IPS-20b (cell line): Measurements from ENCODE around the gene ROPN1L.

ENCODE experiments used
- H3K27ac ChIP-seq: one replicate; pipeline ENCODE4 v1.5.1; 2013; ENCODE audit warnings: low read length
- H3K27me3 ChIP-seq: 2 replicates; pipeline ENCODE4 v1.6.1; 2013; ENCODE audit warnings: mild to moderate bottlenecking, low read length, inconsistent platforms; ENCODE audit not compliant: insufficient read depth
- H3K36me3 ChIP-seq: 2 replicates; pipeline ENCODE4 v1.6.1; 2013; ENCODE audit warnings: low read depth, mild to moderate bottlenecking, inconsistent platforms, low read length, moderate library complexity; ENCODE audit not compliant: insufficient read depth
- H3K4me1 ChIP-seq: 2 replicates; pipeline ENCODE4 v1.6.1; 2013; ENCODE audit warnings: mild to moderate bottlenecking, control low read depth, inconsistent platforms, low read length, moderate library complexity; ENCODE audit not compliant: insufficient read depth
- H3K4me3 ChIP-seq: 2 replicates; pipeline ENCODE4 v1.5.1; 2013; ENCODE audit warnings: mild to moderate bottlenecking, low read length, inconsistent platforms
- H3K9ac ChIP-seq: 2 replicates; pipeline ENCODE4 v1.6.1; 2013; ENCODE audit warnings: low read depth, mild to moderate bottlenecking, inconsistent platforms, low read length, moderate library complexity
- H3K9me3 ChIP-seq: 2 replicates; pipeline ENCODE4 v1.6.1; 2013; ENCODE audit warnings: mild to moderate bottlenecking, low read depth, low read length, inconsistent platforms; ENCODE audit not compliant: insufficient read depth

ROPN1L gene

DNA sequence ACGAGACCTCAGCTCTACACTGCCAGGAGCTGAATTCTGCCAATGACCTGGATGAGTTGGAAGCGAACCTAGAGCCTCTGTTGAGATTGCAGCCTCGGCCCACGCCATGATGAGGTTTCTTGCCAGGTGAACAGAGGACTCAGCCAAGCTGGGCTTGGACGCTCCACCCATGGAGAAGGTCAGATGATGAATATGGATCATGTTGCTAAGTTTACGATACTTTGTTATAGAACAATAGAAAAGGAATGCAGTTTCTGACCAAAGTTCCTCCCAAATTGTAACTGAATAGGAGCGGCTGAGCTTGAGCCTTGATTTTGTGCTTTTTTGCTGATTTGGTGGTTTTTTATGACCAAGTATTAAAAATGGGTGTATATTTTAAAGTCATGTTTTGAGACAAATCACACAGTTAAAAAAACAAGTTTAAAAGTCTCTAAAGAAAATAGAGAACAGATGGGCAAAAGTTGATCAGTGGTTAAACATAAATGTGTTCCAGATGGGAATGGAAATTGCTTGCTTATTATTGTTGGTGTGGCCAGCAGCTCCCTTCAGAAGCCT is 32.9 kb downstream of the ROPN1L start:
- no peaks in the 10 kb centered on the region for H3K36me3 ChIP-seq
- H3K27ac ChIP-seq = no peak overlapping the region
- H3K4me3 ChIP-seq = no peak overlapping the region
- H3K9me3 ChIP-seq = peaks cover 5% of the 10 kb centered on the region; the same call in 1 of the 2 replicates
- H3K27me3 ChIP-seq = 0 out of 2 replicates have a peak, but pooled peaks cover 5% of the 10 kb centered on the region
- no peak overlapping the region for H3K9ac ChIP-seq
- peaks cover 8% of the 10 kb centered on the region for H3K4me1 ChIP-seq

DNA sequence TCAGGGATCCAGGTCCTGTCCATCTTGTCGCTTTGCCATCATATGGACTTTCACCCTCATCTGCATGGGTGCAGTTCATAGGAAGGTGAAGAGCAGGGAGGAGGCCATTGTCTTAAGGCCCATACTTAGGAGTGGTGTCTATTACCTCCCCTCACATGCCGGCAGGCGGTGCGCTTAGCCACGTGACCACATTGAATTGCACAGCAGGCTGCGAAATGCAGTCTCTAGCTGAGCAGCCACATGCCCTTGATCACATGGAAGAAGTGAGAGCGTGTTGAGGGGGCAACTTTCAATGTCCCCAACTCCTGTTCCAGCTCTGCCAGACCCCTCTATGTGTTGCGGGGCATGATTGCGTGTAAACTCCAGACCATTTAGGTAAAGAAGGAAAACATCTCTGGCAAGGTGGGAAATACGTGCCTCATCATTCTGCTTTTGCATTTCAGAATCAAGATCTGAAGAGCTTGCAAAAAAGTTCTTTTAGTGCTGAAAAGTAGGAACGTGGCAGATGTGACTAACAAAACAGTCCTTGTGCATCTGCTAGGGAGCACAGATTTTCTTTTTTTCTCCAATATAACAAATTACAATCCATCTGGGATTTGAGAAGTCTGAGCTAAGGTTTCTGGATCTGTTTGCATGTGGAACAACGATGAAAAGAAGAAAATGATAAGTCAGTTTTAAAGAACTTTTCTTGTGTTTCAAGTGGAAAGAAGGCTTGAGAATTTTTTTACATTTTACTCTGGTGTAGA is 34.4 kb downstream of the ROPN1L start:
- H3K9me3 ChIP-seq = peaks cover 5% of the 10 kb centered on the region; the same call in 1 of the 2 replicates
- H3K4me1 ChIP-seq = peaks cover 13% of the 10 kb centered on the region
- no peaks in the 10 kb centered on the region for H3K36me3 ChIP-seq
- no peak overlapping the region for H3K9ac ChIP-seq
- H3K27me3 ChIP-seq = 0 out of 2 replicates have a peak, but pooled peaks cover 6% of the 10 kb centered on the region
- no peak overlapping the region for H3K27ac ChIP-seq
- no peak overlapping the region for H3K4me3 ChIP-seq

DNA sequence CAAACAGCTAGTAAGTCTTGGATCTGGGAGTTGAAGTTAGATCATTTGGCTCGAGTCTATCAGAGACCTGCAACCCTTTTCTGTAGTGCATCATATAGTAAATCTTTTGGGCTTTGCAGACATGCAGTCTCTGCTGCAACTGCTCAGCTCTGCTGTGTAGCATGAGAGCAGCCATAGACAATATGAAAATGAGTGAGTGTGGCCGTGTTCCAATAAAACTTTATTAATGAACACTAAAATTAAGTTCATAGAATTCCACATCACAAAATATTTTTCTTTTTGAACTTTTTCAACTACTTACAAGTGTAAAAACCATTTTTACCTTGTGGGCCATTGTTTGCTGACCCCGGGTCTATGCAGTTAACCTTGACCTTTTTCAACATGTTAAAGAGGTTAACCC is 35.2 kb downstream of the ROPN1L start:
- Histone ChIP-seq H3K9ac (no peak overlapping the region), H3K36me3 (no peaks in the 10 kb centered on the region)

DNA sequence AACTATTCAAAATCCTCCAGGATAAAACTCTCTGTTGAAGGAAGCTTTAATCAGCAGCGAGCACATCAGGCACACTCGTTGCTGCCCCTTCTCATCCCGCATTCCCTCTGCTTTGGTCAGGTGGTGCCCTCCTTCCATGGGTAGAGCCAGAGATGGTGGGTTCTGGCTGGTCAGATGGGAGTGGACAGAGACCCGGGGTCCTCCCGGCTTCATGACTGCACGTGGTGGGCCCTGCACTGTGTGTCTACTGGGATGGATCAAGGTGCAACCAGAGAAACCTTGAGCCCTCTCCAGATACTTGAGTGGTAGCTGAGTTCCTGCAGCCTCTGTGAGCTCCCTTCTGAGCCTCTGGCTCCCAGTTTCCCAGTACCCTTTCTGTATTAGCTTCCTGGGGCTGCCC is 36.3 kb downstream of the ROPN1L start:
- Histone ChIP-seq H3K36me3 (no peaks in the 10 kb centered on the region), H3K4me3 (no peak overlapping the region), H3K9me3 (peaks cover 5% of the 10 kb centered on the region; the same call in 1 of the 2 replicates), H3K4me1 (peaks cover 19% of the 10 kb centered on the region), H3K27me3 (peaks cover 6% of the 10 kb centered on the region; the same call in 1 of the 2 replicates), H3K27ac (no peak overlapping the region), H3K9ac (no peak overlapping the region)

More for the DNA sequence above, 35.2 kb downstream of the ROPN1L start:
- peaks cover 5% of the 10 kb centered on the region; the same call in 1 of the 2 replicates for H3K9me3 ChIP-seq
- 0 out of 2 replicates have a peak, but pooled peaks cover 6% of the 10 kb centered on the region for H3K27me3 ChIP-seq
- H3K27ac ChIP-seq = no peak overlapping the region
- H3K4me3 ChIP-seq = no peak overlapping the region
- H3K4me1 ChIP-seq = peaks cover 19% of the 10 kb centered on the region

DNA sequence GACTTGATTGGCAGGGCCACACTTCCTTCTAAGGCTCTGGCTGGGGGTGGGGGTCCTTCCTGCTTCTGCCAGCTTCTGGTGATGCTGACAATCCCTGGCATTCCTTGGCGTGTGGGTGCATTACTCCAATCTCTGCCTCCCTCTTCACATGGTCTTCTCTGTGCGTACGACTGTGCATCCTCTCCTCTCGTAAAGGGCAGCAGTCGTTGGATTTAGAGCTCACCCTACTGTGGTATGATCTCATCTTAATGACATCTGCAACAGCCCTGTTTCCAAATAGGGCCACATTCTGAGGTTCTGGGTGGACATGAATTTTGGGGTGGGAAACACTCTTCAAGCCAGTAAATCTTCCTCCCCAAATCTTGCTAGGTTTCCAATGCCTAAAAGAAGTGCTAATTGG is 36.8 kb downstream of the ROPN1L start:
- H3K4me1 ChIP-seq = peaks cover 19% of the 10 kb centered on the region
- H3K27me3 ChIP-seq = peaks cover 6% of the 10 kb centered on the region; the same call in 1 of the 2 replicates
- no peaks in the 10 kb centered on the region for H3K36me3 ChIP-seq
- no peak overlapping the region for H3K4me3 ChIP-seq
- H3K9me3 ChIP-seq = peaks cover 5% of the 10 kb centered on the region; the same call in 1 of the 2 replicates
- no peak overlapping the region for H3K27ac ChIP-seq
- H3K9ac ChIP-seq = no peak overlapping the region

DNA sequence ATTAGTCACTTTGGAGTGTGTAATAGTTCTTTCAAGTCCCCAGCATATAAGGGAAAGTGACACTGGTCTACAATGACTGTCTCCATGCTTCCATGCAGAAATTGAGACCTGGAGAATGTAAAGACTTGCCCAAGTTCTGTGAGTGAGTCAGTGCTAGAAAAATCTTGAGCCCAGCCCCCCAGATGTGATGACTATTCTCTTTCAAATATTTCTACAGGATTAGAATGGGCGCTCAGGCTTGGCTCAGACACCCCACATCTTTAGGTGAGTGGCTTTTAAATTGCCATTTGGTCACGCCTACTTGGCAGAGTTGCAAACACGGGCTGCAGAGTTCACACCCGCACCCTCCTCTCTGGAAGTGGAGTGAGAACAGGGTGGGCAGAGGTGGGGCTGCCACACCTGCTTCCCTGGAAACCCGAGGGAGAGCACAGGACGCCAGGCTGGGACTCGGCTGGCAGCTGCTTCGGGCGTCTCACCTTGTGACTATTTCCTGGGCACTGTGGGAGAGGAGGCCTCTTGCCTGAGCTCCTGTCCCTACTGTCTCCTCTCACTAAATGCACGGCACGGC is 37.6 kb downstream of the ROPN1L start:
- Histone ChIP-seq H3K36me3 (no peaks in the 10 kb centered on the region), H3K4me3 (no peak overlapping the region), H3K4me1 (peaks cover 19% of the 10 kb centered on the region), H3K9me3 (peaks cover 5% of the 10 kb centered on the region; the same call in 1 of the 2 replicates), H3K9ac (no peak overlapping the region), H3K27ac (no peak overlapping the region), H3K27me3 (peaks cover 6% of the 10 kb centered on the region; the same call in 1 of the 2 replicates)

DNA sequence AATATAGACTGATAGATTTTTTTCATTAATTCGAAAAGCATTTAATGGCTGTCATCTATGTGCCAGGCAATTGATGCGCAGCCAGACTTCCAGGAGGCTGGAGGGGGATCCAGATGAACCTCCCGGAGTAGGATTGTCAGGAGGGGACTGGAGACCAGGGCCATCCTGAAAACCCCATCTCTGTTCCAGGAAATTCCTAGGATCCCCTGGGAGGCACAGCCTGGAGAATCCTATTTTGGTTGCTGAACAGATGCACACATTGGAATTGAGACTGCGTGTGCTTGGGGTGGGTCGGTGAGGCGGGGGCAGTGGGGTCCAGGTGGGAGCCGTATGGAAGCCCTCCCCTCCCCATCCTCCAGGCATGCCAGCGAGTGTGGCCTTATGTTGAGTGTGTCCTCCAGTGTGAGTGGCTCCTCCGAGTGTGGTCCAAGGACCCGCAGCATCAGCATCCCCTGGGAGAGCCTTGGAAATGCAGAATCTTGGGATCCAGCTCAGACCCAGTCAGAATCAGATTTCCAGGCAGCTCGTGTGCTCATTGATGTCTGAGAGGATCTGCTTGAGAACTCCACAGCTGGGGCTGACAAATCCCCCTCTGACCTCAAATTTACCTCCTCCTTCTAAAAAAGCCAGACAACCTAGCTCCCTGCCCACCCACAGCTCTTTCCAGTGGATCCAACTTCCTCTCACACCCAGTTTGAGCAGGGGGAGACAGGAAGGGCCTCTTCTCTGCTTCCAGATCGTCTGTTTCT is 38.7 kb downstream of the ROPN1L start:
- Histone ChIP-seq H3K4me3 (no peak overlapping the region), H3K9me3 (no peaks in the 10 kb centered on the region), H3K36me3 (no peaks in the 10 kb centered on the region), H3K27me3 (peaks cover 6% of the 10 kb centered on the region; the same call in 1 of the 2 replicates), H3K4me1 (peaks cover 19% of the 10 kb centered on the region), H3K27ac (no peak overlapping the region), H3K9ac (no peak overlapping the region)

DNA sequence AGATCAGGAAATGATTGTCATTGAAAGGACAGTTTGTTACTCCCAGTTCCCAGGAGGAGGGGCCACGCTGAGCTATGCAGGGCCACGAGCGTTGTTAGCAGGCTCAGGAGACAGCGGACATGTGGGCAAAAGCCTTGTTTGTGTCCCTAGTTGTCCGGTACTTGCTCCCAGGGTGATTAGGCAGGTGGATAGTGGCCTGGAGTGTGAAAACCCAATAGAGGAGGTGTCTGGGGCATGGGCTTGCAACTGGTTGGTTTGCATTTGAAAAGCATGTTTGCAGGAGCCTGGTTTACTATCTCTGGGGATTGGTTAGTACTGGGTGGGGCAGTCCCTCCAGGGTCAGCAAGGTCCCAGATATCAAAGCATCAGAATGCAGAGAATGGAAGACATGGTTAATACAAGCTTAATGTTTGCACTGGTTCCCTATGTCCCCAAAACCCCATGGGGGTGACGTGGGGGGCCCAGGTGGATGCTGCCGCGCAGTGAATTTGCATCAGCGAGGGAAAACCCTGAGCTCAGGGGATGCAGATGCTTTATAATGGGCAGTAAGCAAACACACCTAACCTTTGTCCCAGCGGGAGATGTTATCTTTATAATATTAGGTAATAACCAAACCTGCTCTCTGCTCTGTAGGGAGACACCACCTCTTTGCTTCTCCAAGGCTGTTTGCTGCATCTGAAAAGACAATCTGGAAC is 39.7 kb downstream of the ROPN1L start:
- Histone ChIP-seq H3K4me1 (peaks cover 19% of the 10 kb centered on the region), H3K4me3 (no peak overlapping the region), H3K27me3 (peaks cover 6% of the 10 kb centered on the region; the same call in 1 of the 2 replicates), H3K9me3 (no peaks in the 10 kb centered on the region), H3K36me3 (no peaks in the 10 kb centered on the region), H3K27ac (no peak overlapping the region), H3K9ac (no peak overlapping the region)

DNA sequence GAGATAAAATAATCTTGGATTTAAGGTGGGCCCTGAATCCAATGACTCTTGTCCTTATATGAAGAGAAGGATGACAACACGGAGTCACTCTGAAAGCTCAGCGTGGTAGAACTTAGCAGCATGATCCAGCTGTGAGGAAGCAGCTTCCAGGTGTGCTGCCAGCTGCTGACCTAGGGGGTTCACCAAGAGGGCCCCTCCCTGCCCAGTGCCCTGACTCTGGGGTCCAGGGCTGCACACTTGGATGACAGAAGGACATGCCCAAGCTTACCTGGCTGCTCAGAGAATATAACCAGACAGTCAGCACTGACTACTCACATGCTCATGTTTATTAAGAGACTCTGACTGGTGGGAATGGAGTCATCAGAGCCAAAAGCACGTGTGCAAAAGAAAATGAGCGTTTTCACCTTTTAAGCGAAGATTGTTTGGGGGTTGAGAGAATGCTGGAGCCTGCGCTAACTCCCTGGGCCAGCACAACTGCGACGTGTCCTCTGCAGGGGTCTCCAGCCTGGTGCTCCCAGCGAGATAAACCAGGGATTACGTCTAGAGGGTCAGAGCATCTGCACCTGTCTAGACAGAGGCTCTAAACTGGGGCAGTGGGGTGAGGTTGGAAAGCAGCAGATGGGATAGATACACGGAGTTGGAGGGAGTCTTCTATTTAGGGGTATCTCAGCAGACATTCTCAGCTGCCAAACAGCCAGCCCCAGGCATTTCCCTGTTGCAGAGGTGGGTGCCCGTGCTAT is 41.3 kb downstream of the ROPN1L start:
- no peak overlapping the region for H3K27ac ChIP-seq
- no peaks in the 10 kb centered on the region for H3K9me3 ChIP-seq
- peaks cover 19% of the 10 kb centered on the region for H3K4me1 ChIP-seq
- peaks cover 6% of the 10 kb centered on the region; the same call in 1 of the 2 replicates for H3K27me3 ChIP-seq
- H3K36me3 ChIP-seq = no peaks in the 10 kb centered on the region
- H3K9ac ChIP-seq = no peak overlapping the region
- no peak overlapping the region for H3K4me3 ChIP-seq

DNA sequence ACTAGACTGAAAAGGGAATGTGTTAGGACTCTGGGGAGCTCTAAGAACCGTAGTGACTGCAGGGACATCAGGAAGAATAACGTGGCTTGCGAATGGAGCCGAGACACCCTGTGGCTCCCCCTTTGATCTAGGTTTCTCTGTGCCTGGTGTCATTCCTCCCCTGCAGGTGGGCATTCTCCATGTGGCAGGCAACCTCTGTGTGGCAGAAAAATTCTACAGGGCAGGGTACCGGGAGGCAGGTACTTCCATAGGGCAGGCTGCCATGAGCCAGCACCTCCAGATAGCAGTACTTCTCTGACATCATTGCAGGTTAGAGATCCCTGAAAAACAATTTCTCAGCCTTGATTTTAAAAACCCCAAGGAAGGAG is 43.1 kb downstream of the ROPN1L start:
- H3K9ac ChIP-seq = no peak overlapping the region
- H3K4me1 ChIP-seq = peaks cover 11% of the 10 kb centered on the region; the same call in 1 of the 2 replicates

More for the DNA sequence above, 43.1 kb downstream of the ROPN1L start:
- no peak overlapping the region for H3K27ac ChIP-seq
- H3K27me3 ChIP-seq = no peaks in the 10 kb centered on the region; the same call in 1 of the 2 replicates
- H3K9me3 ChIP-seq = no peaks in the 10 kb centered on the region
- no peaks in the 10 kb centered on the region for H3K36me3 ChIP-seq
- H3K4me3 ChIP-seq = no peak overlapping the region
